OCI-LY1 (cell line): Measurements from ENCODE around the gene NTNG1.

Source experiments
- H2AFZ ChIP-seq: fragments of 200-600 bp; sonication (generic), shearing (Covaris generic); 2 replicates; pipeline ENCODE4 v1.6.0; 2014; ENCODE audit warnings: antibody characterized with exemption, mild to moderate bottlenecking, low read length
- H3F3A ChIP-seq: fragments of 200-600 bp; sonication (generic), shearing (Covaris generic); 2 replicates; pipeline ENCODE4 v1.6.0; 2014; ENCODE audit warnings: mild to moderate bottlenecking, antibody characterized with exemption, low read length, moderate library complexity; ENCODE audit not compliant: insufficient read depth
- H3K27ac ChIP-seq: fragments of 200-600 bp; sonication (generic); 2 replicates; pipeline ENCODE4 v1.5.1; 2014; ENCODE audit warnings: low read length, mixed run types, mild to moderate bottlenecking, low read depth; ENCODE audit not compliant: poor library complexity, severe bottlenecking
- H3K27me3 ChIP-seq: fragments of 200-600 bp; sonication (generic); 2 replicates; pipeline ENCODE4 v1.6.0; 2014; ENCODE audit warnings: antibody characterized with exemption, mild to moderate bottlenecking, low read length, moderate library complexity; ENCODE audit not compliant: insufficient read depth
- H3K36me3 ChIP-seq: fragments of 200-600 bp; sonication (generic); 2 replicates; pipeline ENCODE4 v1.6.1; 2014; ENCODE audit warnings: mild to moderate bottlenecking, antibody characterized with exemption, low read length, moderate library complexity, mixed read lengths; ENCODE audit not compliant: insufficient read depth
- H3K4me1 ChIP-seq: fragments of 200-600 bp; sonication (generic); 2 replicates; pipeline ENCODE4 v1.5.1; 2014; ENCODE audit warnings: mild to moderate bottlenecking, low read length, moderate library complexity; ENCODE audit not compliant: insufficient read depth, severe bottlenecking
- H3K4me2 ChIP-seq: fragments of 200-600 bp; sonication (generic), shearing (Covaris generic); 2 replicates; pipeline ENCODE4 v1.6.1; 2014; ENCODE audit warnings: low read length
- H3K4me3 ChIP-seq: fragments of 200-600 bp; sonication (generic); 2 replicates; pipeline ENCODE4 v1.5.1; 2014; ENCODE audit warnings: low read length, low read depth, mild to moderate bottlenecking, mixed read lengths; ENCODE audit not compliant: poor library complexity, severe bottlenecking
- H3K79me2 ChIP-seq: fragments of 200-600 bp; shearing (Covaris generic); 2 replicates; pipeline ENCODE4 v1.6.1; 2016; ENCODE audit warnings: mixed run types, low read length, mixed read lengths; ENCODE audit not compliant: insufficient read depth
- H3K9ac ChIP-seq: fragments of 200-600 bp; sonication (generic), shearing (Covaris generic); 2 replicates; pipeline ENCODE4 v1.6.1; 2014; ENCODE audit warnings: mild to moderate bottlenecking, low read length, mixed read lengths
- H3K9me2 ChIP-seq: fragments of 200-600 bp; sonication (generic), shearing (Covaris generic); 2 replicates; pipeline ENCODE4 v1.6.1; 2014; ENCODE audit warnings: low read depth, mild to moderate bottlenecking, low read length, mixed read lengths
- H3K9me3 ChIP-seq: fragments of 200-600 bp; shearing (Covaris generic); 2 replicates; pipeline ENCODE4 v1.6.1; 2014; ENCODE audit warnings: low read length, mixed read lengths
- H4K20me1 ChIP-seq: fragments of 200-600 bp; sonication (generic), shearing (Covaris generic); 2 replicates; pipeline ENCODE4 v1.6.0; 2016; ENCODE audit warnings: mild to moderate bottlenecking, low read length; ENCODE audit not compliant: insufficient read depth
- CTCF ChIP-seq: fragments of 200-600 bp; sonication (generic), shearing (Covaris generic); IDR thresholded peaks from 2 replicates; pipeline ENCODE4 v1.5.1; 2017; ENCODE audit warnings: mild to moderate bottlenecking, antibody characterized with exemption, low read length, moderate library complexity, mixed read lengths
- EZH2 ChIP-seq: fragments of 200-600 bp; sonication (generic), shearing (Covaris generic); IDR thresholded peaks from 2 replicates; pipeline ENCODE4 v1.8.0; 2017; ENCODE audit warnings: borderline replicate concordance, mixed run types, mild to moderate bottlenecking, antibody characterized with exemption, low read length, moderate library complexity, mixed read lengths

Gene NTNG1

GRCh38 chr1:107132195-107132594, 8.6 kb upstream of the NTNG1 start:
- Histone ChIP-seq H3K9me2 (no peaks in the 10 kb centered on the region), H3K4me3 (no peak overlapping the region), H4K20me1 (no peaks in the 10 kb centered on the region), H3K27ac (peak overlapping the region; percentile 66), H3K4me2 (no peak overlapping the region), H3K36me3 (no peaks in the 10 kb centered on the region), H3K27me3 (no peaks in the 10 kb centered on the region), H3F3A (no peaks in the 10 kb centered on the region), H3K4me1 (peaks cover 18% of the 10 kb centered on the region), H3K79me2 (no peaks in the 10 kb centered on the region), H2AFZ (no peak overlapping the region), H3K9me3 (no peaks in the 10 kb centered on the region), H3K9ac (no peak overlapping the region)
- TF ChIP-seq CTCF (no peak), EZH2 (no peak)

- no peaks in the 10 kb centered on the region for H3K27me3 ChIP-seq
- no peak overlapping the region for H3K4me2 ChIP-seq
These were observed 8.1 kb upstream of the NTNG1 start for GRCh38 chr1:107132780-107133179.

GRCh38 chr1:107135463-107135862, 5.4 kb upstream of the NTNG1 start:
- no peak for TF ChIP-seq EZH2
- no peak for TF ChIP-seq CTCF
- H3K36me3 ChIP-seq = no peaks in the 10 kb centered on the region

More at GRCh38 chr1:107132780-107133179, 8.1 kb upstream of the NTNG1 start:
- Histone ChIP-seq H3K9ac (no peak overlapping the region), H3K4me1 (peaks cover 18% of the 10 kb centered on the region), H3F3A (no peaks in the 10 kb centered on the region), H3K36me3 (no peaks in the 10 kb centered on the region), H4K20me1 (no peaks in the 10 kb centered on the region), H3K9me2 (no peaks in the 10 kb centered on the region), H3K27ac (peak overlapping the region; percentile 66), H3K9me3 (no peaks in the 10 kb centered on the region), H2AFZ (no peak overlapping the region), H3K4me3 (no peak overlapping the region), H3K79me2 (no peaks in the 10 kb centered on the region)
- no peak for TF ChIP-seq EZH2
- TF ChIP-seq CTCF = no peak

More at GRCh38 chr1:107135463-107135862, 5.4 kb upstream of the NTNG1 start:
- no peak overlapping the region for H3K27ac ChIP-seq
- no peaks in the 10 kb centered on the region for H3K9me2 ChIP-seq
- H3K4me1 ChIP-seq = peaks cover 24% of the 10 kb centered on the region
- no peak overlapping the region for H3K9ac ChIP-seq
- H3F3A ChIP-seq = no peaks in the 10 kb centered on the region
- H3K4me2 ChIP-seq = no peak overlapping the region
- H3K79me2 ChIP-seq = no peaks in the 10 kb centered on the region
- H3K27me3 ChIP-seq = no peaks in the 10 kb centered on the region; the same call in 1 of the 2 replicates
- no peaks in the 10 kb centered on the region for H4K20me1 ChIP-seq
- H2AFZ ChIP-seq = no peak overlapping the region
- no peak overlapping the region for H3K4me3 ChIP-seq
- H3K9me3 ChIP-seq = no peaks in the 10 kb centered on the region
